Motor neuron (in vitro differentiated cells): Measurements from ENCODE around the gene TCTA. TPM values are rescaled to one million over a fixed set of nuclear protein-coding genes. Genes with fewer than 3 reads are reported as not detected.

Experiments
- ATAC-seq, 8 experiments: fragments of 200-7000 bp; cut with Tn5 transposase; replicated peaks in 6 of 8; 2 replicates each; pipeline ENCODE4 v1.8.0; 2021; ENCODE audit warnings: mild to moderate bottlenecking in 8 of 8, moderate library complexity in 8 of 8
- H3K27ac ChIP-seq, 2 donors: fragments of 250-450 bp; sonication (Bioruptor Pico); 2 replicates each; pipeline ENCODE4 v1.9.0; 2021; ENCODE audit warnings: antibody characterized with exemption in 2 of 2, mild to moderate bottlenecking in 2 of 2, moderate library complexity in 1 of 2
- H3K4me1 ChIP-seq, 2 donors: fragments of 250-450 bp; sonication (Bioruptor Pico); replicated peaks in 1 of 2; 2 replicates each; pipeline ENCODE4 v1.6.1; 2021; ENCODE audit warnings: antibody characterized with exemption in 2 of 2, mild to moderate bottlenecking in 2 of 2, moderate library complexity in 1 of 2
- H3K4me3 ChIP-seq, 5 donors: fragments of 250-450 bp; sonication (Bioruptor Pico); 2 replicates each; pipeline ENCODE4 v1.9.0; 2021; ENCODE audit warnings: antibody characterized with exemption in 5 of 5, mild to moderate bottlenecking in 5 of 5, moderate library complexity in 4 of 5
- WGBS, 10 experiments: fragments of 450-650 bp; shearing (Covaris generic); methylation state at CpG; one replicate each; pipeline ENCODE4 v1.0.0; 2022; 5-methylcytosine and 5-hydroxymethylcytosine counted together
- in situ Hi-C, 9 experiments: fragments of 400-800 bp; cut with MboI; loops; one replicate each; pipeline ENCODE4 v1.15.0; 2021; ENCODE audit warnings: low sequenced_read_pairs in 9 of 9, low pct_unique_long_range_greater_than_20kb in 2 of 9; ENCODE audit not compliant: unreplicated experiment in 9 of 9
- total RNA-seq, 8 experiments: library from RNA; unstranded; fragments of 300-600 nt; gene quantifications; 2 replicates each; pipeline versions ENCODE4 v1.2.3 to v1.2.4, GENCODE V29; 2022

The TCTA gene, protein sequence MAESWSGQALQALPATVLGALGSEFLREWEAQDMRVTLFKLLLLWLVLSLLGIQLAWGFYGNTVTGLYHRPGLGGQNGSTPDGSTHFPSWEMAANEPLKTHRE
- total RNA-seq: 10 to 100 TPM in 7 of 8 experiments, 1 to 10 TPM in 1; 8.0 to 30.7 (median 20.2) TPM

- Histone ChIP-seq H3K4me1 (peaks cover 17 to 18% of the 10 kb centered on the region in 2 donors), H3K27ac (peak within 1 kb of the TSS; percentile 89 to 94), H3K4me3 (peak within 1 kb of the TSS; percentile 73 to 96 (median 83))
- ATAC-seq: peak; percentile 76 to 96 (median 90)
- 0 to 6% (median 0%) methylated on average over 2 to 8 of the region's 62 CpGs; no CpG with 5 or more reads in 7 of the 10 experiments for WGBS, 10 experiments
- in situ Hi-C loops: no loop called here
Measured at GRCh38 chr3:49411968-49412631, at the start of gene TCTA, which contains the start of gene RHOA. Gene TCTA (plus strand): TSS chr3:49412423. CDS start chr3:49412427, 4 bp downstream. Gene RHOA (minus strand): TSS chr3:49411976. CDS start chr3:49375589, 36,387 bp downstream.

DNA sequence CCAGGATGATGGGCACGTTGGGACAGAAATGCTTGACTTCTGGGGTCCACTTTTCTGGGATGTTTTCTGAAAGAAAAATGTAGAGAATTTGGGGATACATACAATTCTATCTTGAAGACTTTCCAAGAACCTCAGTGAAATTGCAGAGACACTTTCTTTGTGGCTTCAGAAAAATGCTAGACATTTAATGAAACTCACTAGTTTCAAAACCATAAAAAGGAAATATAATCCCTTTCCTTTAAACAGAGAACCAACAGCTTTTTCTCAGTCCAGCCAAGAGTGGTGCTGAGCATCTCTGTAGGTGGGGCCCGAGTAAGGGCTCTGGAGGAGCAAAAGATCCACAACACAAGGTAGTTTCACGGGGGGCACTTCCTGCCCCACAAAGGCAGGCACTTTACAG lies 49.7 kb upstream of the TCTA start:
- no peak for ATAC-seq
- Histone ChIP-seq H3K27ac (no peak overlapping the region), H3K4me1 (peaks cover 5 to 6% of the 10 kb centered on the region in 2 donors), H3K4me3 (no peak overlapping the region)
- 20 to 100% (median 90%) methylated on average over 1 to 2 of the region's 3 CpGs; no CpG with 5 or more reads in 4 of the 10 experiments for WGBS, 10 experiments
- in situ Hi-C loops: no loop called here

DNA sequence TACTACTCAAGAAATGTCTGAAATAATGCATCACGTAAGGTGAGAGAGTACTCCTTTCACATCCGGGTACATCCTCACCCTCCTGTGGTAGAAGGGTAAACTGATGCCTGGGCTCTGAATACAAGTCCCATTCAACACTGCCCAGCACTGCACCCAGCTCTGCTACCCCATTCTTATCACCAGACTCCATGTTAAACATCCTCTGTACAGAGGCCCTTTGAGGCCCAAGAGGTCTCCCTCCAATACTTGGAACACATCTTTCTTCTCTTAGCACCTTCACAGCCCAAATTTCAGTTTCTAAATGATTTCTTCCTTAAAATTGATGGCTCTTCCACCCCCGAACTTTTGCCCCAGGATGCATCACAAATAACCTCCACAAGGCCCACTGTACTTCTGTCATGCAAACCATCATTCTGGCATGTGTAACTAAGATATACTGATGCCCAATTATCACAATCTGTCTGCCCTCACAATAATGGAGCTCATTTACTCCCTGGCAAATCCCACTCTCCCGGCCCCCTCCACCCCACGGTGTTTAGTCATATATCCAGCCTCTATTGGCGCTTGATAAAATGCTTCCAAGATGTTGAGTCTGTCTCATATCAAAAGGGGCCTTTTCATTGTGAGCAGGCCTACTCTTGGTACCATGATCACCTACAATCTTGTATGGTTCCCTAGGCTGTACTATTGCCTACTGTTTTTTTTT lies 41.5 kb upstream of the TCTA start:
- no peak for ATAC-seq
- WGBS, 10 experiments: 51 to 100% (median 92%) methylated on average over 1 to 5 of the region's 6 CpGs; no CpG with 5 or more reads in 3 of the 10 experiments
- in situ Hi-C loops: no loop called here
- no peak overlapping the region for H3K27ac ChIP-seq
- H3K4me3 ChIP-seq: no peak overlapping the region
- H3K4me1 ChIP-seq: no peaks in the 10 kb centered on the region

DNA sequence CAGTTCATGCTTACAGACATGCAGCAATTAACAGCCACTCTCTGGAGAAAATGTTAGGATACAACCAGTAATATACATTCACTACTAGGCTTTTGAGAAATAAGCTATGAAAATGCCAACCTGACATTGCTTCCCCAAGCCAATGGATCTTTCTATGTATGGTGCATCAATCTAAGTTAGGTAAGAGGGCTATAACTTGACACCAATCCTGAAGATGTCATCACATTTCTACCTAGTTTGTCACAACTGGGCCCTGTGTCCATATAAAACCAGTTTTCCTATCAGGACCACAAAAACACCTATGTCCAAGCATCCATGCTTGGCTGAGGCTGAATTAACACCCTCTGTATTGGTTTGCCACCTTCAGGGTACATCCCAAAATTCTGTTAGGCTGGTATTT lies 40.3 kb upstream of the TCTA start:
- no peak for ATAC-seq
- H3K4me3 ChIP-seq: no peak overlapping the region
- no peak overlapping the region for H3K27ac ChIP-seq
- H3K4me1 ChIP-seq: no peaks in the 10 kb centered on the region
- in situ Hi-C loops: no loop called here

DNA sequence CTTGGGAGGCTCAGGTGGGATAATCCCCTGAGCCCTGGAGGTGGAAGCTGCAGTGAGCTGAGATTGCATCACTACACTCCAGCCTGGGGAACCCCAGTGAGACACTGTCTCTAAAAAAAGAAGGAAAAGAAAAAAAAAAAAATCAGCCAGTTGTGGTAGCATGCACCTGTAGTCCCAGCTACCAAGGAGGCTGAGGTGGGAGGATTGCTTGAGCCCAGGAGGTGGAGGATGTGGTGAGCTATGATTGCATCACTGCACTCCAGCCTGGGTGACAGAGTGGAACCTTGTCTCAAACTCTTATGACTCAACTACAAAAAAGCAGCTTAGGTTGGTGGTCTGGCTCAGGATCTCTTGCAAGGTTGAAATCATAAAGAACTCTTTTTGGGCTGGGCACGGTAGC lies 34.7 kb upstream of the TCTA start:
- WGBS, 10 experiments: 83 to 100% (median 85%) methylated on average over 1 of the region's 1 CpG; no CpG with 5 or more reads in 6 of the 10 experiments
- ATAC-seq: no peak
- H3K4me1 ChIP-seq: no peaks in the 10 kb centered on the region
- in situ Hi-C loops: no loop called here
- no peak overlapping the region for H3K4me3 ChIP-seq
- no peak overlapping the region for H3K27ac ChIP-seq

GRCh38 chr3:49378249-49378895 lies 33.9 kb upstream of the TCTA start:
- ATAC-seq: peak in 4 of 8 experiments; percentile 16 to 98 (median 96)
- WGBS, 10 experiments: 6 to 100% (median 94%) methylated on average over 1 to 7 of the region's 11 CpGs; no CpG with 5 or more reads in 1 of the 10 experiments
- no peak overlapping the region for H3K4me3 ChIP-seq
- no peak overlapping the region for H3K27ac ChIP-seq
- in situ Hi-C loops: no loop called here
- H3K4me1 ChIP-seq: no peaks in the 10 kb centered on the region

DNA sequence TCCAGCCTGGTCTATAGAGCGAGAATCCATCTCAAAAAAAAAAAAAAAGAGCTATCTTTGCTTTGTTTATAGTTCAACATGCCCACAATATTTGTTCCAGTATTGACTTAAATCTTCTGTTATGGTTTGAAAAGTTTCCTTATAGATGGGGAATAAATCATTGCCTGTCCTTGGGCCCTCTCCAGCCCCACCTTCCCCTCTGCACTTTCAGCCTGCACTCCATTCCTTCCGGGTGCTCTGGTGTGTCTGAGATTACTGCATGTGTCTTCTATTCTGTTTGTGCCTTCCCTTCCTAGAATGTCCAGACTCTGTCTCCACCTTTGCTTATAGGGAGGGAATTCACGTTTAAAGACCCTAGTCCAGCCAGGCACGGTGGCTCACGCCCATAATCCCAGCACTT lies 28.8 kb upstream of the TCTA start:
- H3K27ac ChIP-seq: no peak overlapping the region
- H3K4me1 ChIP-seq: no peaks in the 10 kb centered on the region
- in situ Hi-C loops: no loop called here
- no peak overlapping the region for H3K4me3 ChIP-seq
- ATAC-seq: no peak
- WGBS, 10 experiments: 17 to 100% (median 84%) methylated on average over 1 to 2 of the region's 5 CpGs; no CpG with 5 or more reads in 4 of the 10 experiments

DNA sequence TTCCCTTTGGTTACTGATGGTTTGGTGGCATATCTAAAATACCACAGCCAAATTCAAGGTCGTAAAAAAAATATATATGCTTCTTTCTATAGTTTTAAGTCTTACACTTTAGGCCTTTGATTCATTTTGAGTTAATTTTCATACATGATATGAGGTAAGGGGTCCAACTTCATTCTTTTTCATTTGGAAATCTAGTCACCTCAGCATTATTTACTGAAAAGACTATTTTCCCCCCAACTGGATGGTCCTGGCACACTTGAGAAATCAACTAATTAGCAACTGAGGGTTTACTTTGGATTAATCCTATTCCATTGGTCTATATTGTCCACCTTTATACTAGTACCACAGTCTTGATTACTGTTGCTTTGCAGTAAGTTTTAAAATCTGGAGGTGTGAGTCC lies 26.6 kb upstream of the TCTA start:
- in situ Hi-C loops: no loop called here
- WGBS, 10 experiments: 88 to 100% (median 100%) methylated on average over 1 of the region's 1 CpG; no CpG with 5 or more reads in 1 of the 10 experiments
- no peak for ATAC-seq
- H3K27ac ChIP-seq: no peak overlapping the region
- no peaks in the 10 kb centered on the region for H3K4me1 ChIP-seq
- H3K4me3 ChIP-seq: no peak overlapping the region

DNA sequence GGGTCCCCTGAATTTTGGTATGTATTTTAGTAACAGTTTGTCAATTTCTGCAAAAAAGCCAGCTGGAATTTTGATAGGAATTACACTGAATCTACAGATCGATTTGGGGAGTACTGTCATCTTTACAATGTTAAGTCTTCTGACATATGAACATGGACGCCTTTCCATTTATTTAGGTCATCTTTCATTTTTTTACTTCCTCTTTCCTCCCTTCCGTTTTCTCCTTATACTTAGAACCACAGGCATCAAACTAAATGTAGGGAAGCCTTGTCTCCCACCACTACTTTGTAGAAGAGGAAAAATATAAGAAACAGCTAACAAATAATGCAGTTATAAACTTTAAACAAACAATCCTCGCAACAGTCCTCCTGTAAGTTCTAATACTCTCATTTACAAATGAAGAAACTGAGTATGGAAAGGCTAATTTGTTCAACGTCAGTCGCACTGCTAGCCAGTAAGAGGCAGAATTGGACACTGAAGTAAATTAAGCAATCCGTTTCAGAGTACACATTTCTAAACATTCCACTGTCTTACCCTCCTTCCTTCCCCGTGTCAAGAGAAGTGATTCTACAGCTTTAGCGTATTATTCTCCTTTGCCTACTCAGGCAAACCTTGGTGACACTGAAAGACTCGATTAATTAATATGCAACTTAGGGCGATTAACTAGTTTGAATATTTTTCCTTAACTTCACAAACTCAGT lies 26.0 kb upstream of the TCTA start:
- ATAC-seq: no peak
- no peak overlapping the region for H3K27ac ChIP-seq
- H3K4me3 ChIP-seq: no peak overlapping the region
- WGBS, 10 experiments: 73 to 95% (median 86%) methylated on average over 3 to 11 of the region's 11 CpGs
- in situ Hi-C loops: no loop called here
- H3K4me1 ChIP-seq: no peaks in the 10 kb centered on the region

GRCh38 chr3:49387721-49388120 lies 24.5 kb upstream of the TCTA start:
- Histone ChIP-seq H3K4me3 (no peak overlapping the region), H3K4me1 (no peaks in the 10 kb centered on the region), H3K27ac (no peak overlapping the region)
- ATAC-seq: peak in 1 of 8 experiments; percentile 18
- in situ Hi-C loops: no loop called here
- 93 to 100% (median 100%) methylated on average over 1 to 2 of the region's 2 CpGs; no CpG with 5 or more reads in 6 of the 10 experiments for WGBS, 10 experiments

- Histone ChIP-seq H3K27ac (no peak overlapping the region), H3K4me3 (no peak overlapping the region), H3K4me1 (no peaks in the 10 kb centered on the region)
- ATAC-seq: peak in 3 of 8 experiments; percentile 51 to 62 (median 59)
- in situ Hi-C loops: no loop called here
- WGBS, 10 experiments: 33 to 90% methylated on average over 1 of the region's 1 CpG; no CpG with 5 or more reads in 8 of the 10 experiments
Measured at GRCh38 chr3:49388289-49388820, 23.9 kb upstream of the TCTA start.

- H3K27ac ChIP-seq: no peak overlapping the region
- in situ Hi-C loops: no loop called here
- 90 to 100% (median 96%) methylated on average over 1 to 5 of the region's 6 CpGs; no CpG with 5 or more reads in 6 of the 10 experiments for WGBS, 10 experiments
- no peak overlapping the region for H3K4me3 ChIP-seq
- ATAC-seq: no peak
- H3K4me1 ChIP-seq: no peaks in the 10 kb centered on the region
Measured at GRCh38 chr3:49389297-49389696, 22.9 kb upstream of the TCTA start.
